NCI-H2227 (cell line): ENCODE results near the gene TTC39B.
"Not testable (repeated sequence)": the region's sequence is repeated elsewhere in the genome, so short reads cannot be mapped to it uniquely, and the experiment has no call there.

ENCODE experiments used
- DNase-seq: peaks from one replicate; lab custom pipeline; 2025; ENCODE audit not compliant: unreplicated experiment; lab: John Stamatoyannopoulos, UW

The TTC39B gene

GRCh38 chr9:15306757-15307522, at the start of gene TTC39B:
Gene TTC39B, minus strand, starts transcription at chr9:15307216. Its CDS starts 91 bp downstream, at chr9:15307125.
- DNase-seq = peak; percentile 91

GRCh38 chr9:15355669-15356068, 48.7 kb upstream of the TTC39B start:
- DNase-seq = no peak

GRCh38 chr9:15354713-15355112, 47.7 kb upstream of the TTC39B start:
- DNase-seq = no peak

- DNase-seq = no peak
Observed at GRCh38 chr9:15353892-15354291, 46.9 kb upstream of the TTC39B start.

GRCh38 chr9:15352306-15352705, 45.3 kb upstream of the TTC39B start:
- DNase-seq = no peak

- DNase-seq = peak; percentile 9
Observed at GRCh38 chr9:15349892-15350761, 43.1 kb upstream of the TTC39B start.

GRCh38 chr9:15346837-15347236, 39.8 kb upstream of the TTC39B start:
- DNase-seq = no peak

- no peak for DNase-seq
Observed at GRCh38 chr9:15344191-15344590, 37.2 kb upstream of the TTC39B start.

- no peak for DNase-seq
Observed at GRCh38 chr9:15333376-15333881, 26.4 kb upstream of the TTC39B start.

GRCh38 chr9:15332939-15333338, 25.9 kb upstream of the TTC39B start:
- DNase-seq = no peak

GRCh38 chr9:15329539-15330109, 22.6 kb upstream of the TTC39B start:
- no peak for DNase-seq

- DNase-seq = no peak
Observed at GRCh38 chr9:15328946-15329345, 21.9 kb upstream of the TTC39B start.

- DNase-seq = not testable (repeated sequence)
Observed at GRCh38 chr9:15322695-15323094, 15.7 kb upstream of the TTC39B start.

- DNase-seq = not testable (repeated sequence)
Observed at GRCh38 chr9:15319661-15320060, 12.6 kb upstream of the TTC39B start.

GRCh38 chr9:15317836-15318235, 10.8 kb upstream of the TTC39B start:
- DNase-seq = no peak

GRCh38 chr9:15311607-15312006, 4.6 kb upstream of the TTC39B start:
- no peak for DNase-seq

GRCh38 chr9:15310107-15310850, 3.3 kb upstream of the TTC39B start:
- DNase-seq = no peak

- DNase-seq = no peak
Observed at GRCh38 chr9:15308511-15308910, 1.5 kb upstream of the TTC39B start.

GRCh38 chr9:15307523-15307841, 466 bp upstream of the TTC39B start:
- DNase-seq = no peak

- DNase-seq = peak; percentile 51
Observed at GRCh38 chr9:15306068-15306756, 804 bp downstream of the TTC39B start.
